NB4 (cell line): ENCODE measurements around the gene NANOS3.
A peak's percentile ranks its signal among the peaks of the same experiment; 100 is the strongest.

Experiments used
- DNase-seq: peaks from one replicate; pipeline ENCODE4 v3.0.0; 2010; ENCODE audit warnings: low read depth
- H3K4me3 ChIP-seq: one replicate; pipeline ENCODE4 v1.5.1; 2011; ENCODE audit warnings: mild to moderate bottlenecking, low read depth, low read length, moderate library complexity
- MAX ChIP-seq: IDR thresholded peaks from 2 replicates; pipeline ENCODE4 v1.6.1; 2011; ENCODE audit warnings: low read depth, low read length
- MYC ChIP-seq: IDR thresholded peaks from 2 replicates; pipeline ENCODE4 v1.6.1; 2011; ENCODE audit warnings: low read depth, low read length
- POLR2A ChIP-seq: IDR thresholded peaks from 2 replicates; pipeline ENCODE4 v1.6.1; 2011; ENCODE audit warnings: mild to moderate bottlenecking; ENCODE audit not compliant: insufficient read length; ENCODE audit errors: extremely low read depth
- TF ChIP-seq, protein P1 (sequence below): IDR thresholded peaks from one replicate; pipeline ENCODE4 v1.5.1; 2012; ENCODE audit warnings: low read depth, low read length

NANOS3 gene

DNA sequence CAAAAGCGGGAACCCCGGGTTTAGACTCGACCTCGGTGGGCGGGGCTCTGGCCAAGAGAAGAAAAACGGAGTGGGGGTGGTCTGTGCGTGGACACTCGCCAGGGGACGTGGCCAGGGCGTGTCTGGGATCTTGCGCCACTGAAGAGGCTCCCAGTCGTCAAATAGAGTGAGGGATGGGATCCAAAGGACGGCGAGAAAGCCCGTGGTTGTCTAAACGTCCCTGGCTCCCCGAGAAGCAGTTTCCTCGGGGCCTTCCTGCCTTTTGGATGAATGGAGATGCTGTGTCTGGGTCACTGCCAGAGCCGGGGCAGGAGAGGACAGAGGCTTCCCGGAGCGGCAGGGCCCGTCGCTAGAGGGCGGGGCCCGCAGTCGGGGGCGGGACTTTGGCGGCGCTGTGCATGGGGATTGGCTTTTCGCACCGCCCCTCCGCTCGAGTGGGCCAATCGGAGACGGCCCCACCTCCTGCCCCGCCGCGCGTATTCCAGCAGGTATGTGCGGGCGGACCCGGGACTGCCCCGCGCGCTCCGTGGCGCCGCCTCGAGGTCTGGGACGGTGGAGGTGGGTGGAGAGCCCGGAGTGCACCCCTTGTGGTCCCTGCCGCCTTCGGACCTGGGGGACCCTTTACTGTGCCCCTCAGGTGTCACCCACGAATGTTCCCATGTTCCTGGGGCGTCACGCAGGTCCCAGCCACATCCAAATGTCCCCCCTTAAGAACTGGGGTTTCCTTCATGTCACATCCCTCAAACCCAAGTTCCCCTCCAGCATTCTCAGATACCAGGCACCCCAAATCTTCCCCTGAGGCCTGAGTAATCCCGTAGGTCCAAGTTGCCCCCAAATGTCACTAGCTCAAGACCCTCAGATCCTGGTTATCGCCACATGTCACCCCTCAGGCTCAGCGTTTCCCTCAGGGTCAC, 43.3 kb upstream of the NANOS3 start:
- H3K4me3 ChIP-seq = no peak overlapping the region
- TF ChIP-seq MYC (no peak), MAX (no peak), POLR2A (no peak)
- TF ChIP-seq, protein P1, sequence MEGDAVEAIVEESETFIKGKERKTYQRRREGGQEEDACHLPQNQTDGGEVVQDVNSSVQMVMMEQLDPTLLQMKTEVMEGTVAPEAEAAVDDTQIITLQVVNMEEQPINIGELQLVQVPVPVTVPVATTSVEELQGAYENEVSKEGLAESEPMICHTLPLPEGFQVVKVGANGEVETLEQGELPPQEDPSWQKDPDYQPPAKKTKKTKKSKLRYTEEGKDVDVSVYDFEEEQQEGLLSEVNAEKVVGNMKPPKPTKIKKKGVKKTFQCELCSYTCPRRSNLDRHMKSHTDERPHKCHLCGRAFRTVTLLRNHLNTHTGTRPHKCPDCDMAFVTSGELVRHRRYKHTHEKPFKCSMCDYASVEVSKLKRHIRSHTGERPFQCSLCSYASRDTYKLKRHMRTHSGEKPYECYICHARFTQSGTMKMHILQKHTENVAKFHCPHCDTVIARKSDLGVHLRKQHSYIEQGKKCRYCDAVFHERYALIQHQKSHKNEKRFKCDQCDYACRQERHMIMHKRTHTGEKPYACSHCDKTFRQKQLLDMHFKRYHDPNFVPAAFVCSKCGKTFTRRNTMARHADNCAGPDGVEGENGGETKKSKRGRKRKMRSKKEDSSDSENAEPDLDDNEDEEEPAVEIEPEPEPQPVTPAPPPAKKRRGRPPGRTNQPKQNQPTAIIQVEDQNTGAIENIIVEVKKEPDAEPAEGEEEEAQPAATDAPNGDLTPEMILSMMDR = no peak
- peak; percentile 31 for DNase-seq

DNA sequence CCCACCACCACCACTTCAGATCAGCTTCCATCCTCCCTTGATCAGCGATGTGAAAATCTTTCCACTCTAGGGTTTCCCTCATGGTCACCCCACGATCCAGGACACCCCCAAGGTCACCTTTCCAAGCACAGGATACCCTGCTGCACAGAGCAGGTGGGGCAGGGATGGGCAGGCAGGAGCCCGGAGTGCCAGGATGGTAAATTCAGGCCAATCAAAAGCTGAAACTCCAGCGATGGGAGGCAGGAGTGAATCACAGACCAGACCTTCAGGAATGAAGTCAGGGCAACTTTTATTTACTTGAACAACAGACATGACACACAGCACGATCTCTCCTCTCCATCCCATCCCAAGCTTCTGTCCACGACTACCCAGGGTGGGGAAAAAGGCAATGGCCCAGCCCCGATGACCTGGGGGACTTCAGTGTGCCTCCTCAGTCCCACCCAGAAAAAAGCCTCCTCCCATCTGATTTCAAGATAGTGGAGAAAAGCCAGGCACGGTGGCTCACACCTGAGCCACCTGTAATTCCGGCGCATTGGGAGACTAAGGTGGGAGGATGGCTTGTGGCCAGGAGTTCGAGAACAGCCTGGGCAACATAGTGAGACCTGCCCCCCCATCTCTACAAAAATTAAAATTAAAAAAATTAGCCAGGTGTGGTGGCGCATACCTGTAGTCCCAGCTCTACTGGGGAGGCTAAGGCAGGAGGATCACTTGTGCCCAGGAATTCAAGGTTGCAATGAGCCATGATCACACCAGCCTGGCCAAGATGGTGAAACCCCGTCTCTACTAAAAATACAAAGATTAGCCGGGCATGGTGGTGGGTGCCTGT, 42.5 kb upstream of the NANOS3 start:
- no peak overlapping the region for H3K4me3 ChIP-seq
- no peak for DNase-seq
- TF ChIP-seq, protein P1 = no peak
- TF ChIP-seq MAX (no peak), MYC (no peak), POLR2A (no peak)

- H3K4me3 ChIP-seq = peak overlapping the region; percentile 38
Observed at GRCh38 chr19:13835791-13836723, 40.9 kb upstream of the NANOS3 start.

DNA sequence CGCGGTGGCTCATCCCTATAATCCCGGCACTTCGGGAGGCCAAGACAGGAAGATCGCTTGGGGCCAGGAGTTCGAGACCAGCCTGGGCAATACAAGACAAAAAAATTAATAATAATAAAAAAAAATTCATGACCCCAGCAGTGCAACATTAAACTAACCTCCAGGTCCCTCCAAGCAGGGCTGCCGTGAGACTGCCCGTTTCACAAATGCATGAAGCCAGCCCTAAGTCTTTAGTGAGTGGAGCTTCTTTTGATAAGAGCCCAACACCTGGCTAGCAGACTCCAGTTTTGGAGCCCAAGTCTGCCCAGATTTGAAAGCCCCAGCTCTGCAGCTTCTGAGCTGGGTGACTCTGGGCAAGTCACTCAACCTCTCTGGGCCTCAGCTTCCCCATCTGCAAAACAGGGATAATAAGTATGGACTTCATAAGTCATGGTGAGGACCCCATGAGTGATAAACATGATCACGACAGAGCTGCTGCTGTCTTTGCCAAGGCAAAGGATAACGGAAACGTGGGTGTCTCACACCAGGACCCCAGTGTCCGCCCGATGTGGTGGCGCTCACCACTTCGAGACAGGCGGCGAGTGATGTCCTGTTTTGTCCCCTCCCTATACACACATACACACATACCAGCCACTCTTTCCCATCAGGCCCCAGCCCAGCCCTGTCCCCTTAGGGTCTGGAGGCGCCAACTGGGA, 38.4 kb upstream of the NANOS3 start:
- TF ChIP-seq MAX (no peak; the same call in 1 of the 2 replicates), POLR2A (no peak), MYC (no peak)
- TF ChIP-seq, protein P1 = no peak
- DNase-seq = no peak
- peak overlapping the region; percentile 83 for H3K4me3 ChIP-seq

More at GRCh38 chr19:13835791-13836723, 40.9 kb upstream of the NANOS3 start:
- TF ChIP-seq, protein P1 = no peak
- TF ChIP-seq MAX (0 out of 2 replicates have a peak, but pooled peaks have one; percentile 10), MYC (0 out of 2 replicates have a peak, but pooled peaks have one; percentile 62), POLR2A (peak; percentile 46)
- peak; percentile 97 for DNase-seq
